GM12873 (cell line): Measurements from ENCODE around the gene RGS19.

Experiments used
- CTCF ChIP-seq: IDR thresholded peaks from 2 replicates; pipeline ENCODE4 v1.5.1; 2012; ENCODE audit warnings: low read depth, mild to moderate bottlenecking, moderate library complexity, low read length, control low read depth; ENCODE audit not compliant: insufficient read depth; ENCODE audit errors: missing control alignments

Gene RGS19

GRCh38 chr20:64032706-64033624 is 46.4 kb downstream of the RGS19 start:
- TF ChIP-seq CTCF: no peak

GRCh38 chr20:64031822-64032314 is 47.5 kb downstream of the RGS19 start:
- no peak for TF ChIP-seq CTCF

- no peak for TF ChIP-seq CTCF
Observed at GRCh38 chr20:64030371-64031134, 48.8 kb downstream of the RGS19 start.

GRCh38 chr20:64029293-64030117 is 49.8 kb downstream of the RGS19 start:
- TF ChIP-seq CTCF: no peak

- no peak for TF ChIP-seq CTCF
Observed at GRCh38 chr20:64027981-64028685, 51.2 kb downstream of the RGS19 start.

GRCh38 chr20:64025826-64026412 is 53.4 kb downstream of the RGS19 start:
- TF ChIP-seq CTCF: no peak
